ENCODE data around the gene TYMP.
A peak's percentile ranks its signal among the peaks of the same experiment; 100 is the strongest.

TYMP gene

GRCh38 chr22:50483977-50484853 is 45.6 kb downstream of the TYMP start:
- TF ChIP-seq, protein P1, sequence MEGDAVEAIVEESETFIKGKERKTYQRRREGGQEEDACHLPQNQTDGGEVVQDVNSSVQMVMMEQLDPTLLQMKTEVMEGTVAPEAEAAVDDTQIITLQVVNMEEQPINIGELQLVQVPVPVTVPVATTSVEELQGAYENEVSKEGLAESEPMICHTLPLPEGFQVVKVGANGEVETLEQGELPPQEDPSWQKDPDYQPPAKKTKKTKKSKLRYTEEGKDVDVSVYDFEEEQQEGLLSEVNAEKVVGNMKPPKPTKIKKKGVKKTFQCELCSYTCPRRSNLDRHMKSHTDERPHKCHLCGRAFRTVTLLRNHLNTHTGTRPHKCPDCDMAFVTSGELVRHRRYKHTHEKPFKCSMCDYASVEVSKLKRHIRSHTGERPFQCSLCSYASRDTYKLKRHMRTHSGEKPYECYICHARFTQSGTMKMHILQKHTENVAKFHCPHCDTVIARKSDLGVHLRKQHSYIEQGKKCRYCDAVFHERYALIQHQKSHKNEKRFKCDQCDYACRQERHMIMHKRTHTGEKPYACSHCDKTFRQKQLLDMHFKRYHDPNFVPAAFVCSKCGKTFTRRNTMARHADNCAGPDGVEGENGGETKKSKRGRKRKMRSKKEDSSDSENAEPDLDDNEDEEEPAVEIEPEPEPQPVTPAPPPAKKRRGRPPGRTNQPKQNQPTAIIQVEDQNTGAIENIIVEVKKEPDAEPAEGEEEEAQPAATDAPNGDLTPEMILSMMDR (IDR thresholded peaks at IDR 0.05; ENCODE audit: insufficient read depth, low read length, poor library complexity, severe bottlenecking): no peak
- Histone ChIP-seq H3K36me3 (ENCODE audit: control insufficient read depth, insufficient read depth, low read length) (no peaks in the 10 kb centered on the region), H3K4me3 (replicated peaks; ENCODE audit: low read depth, low read length) (no peak overlapping the region), H3K27me3 (replicated peaks; ENCODE audit: control insufficient read depth, insufficient read depth, low read length) (no peaks in the 10 kb centered on the region; the same call in 1 of the 2 replicates)
- DNase-seq (ENCODE audit: extremely low read depth, insufficient read length): no peak

- DNase-seq (ENCODE audit: extremely low read depth, insufficient read length): no peak
- H3K36me3 ChIP-seq (ENCODE audit: control insufficient read depth, insufficient read depth, low read length): no peaks in the 10 kb centered on the region
- no peaks in the 10 kb centered on the region; the same call in 1 of the 2 replicates for H3K27me3 ChIP-seq (replicated peaks; ENCODE audit: control insufficient read depth, insufficient read depth, low read length)
- H3K4me3 ChIP-seq (replicated peaks; ENCODE audit: low read depth, low read length): no peak overlapping the region
- TF ChIP-seq, protein P1 (IDR thresholded peaks at IDR 0.05; ENCODE audit: insufficient read depth, low read length, poor library complexity, severe bottlenecking): no peak
Measured at GRCh38 chr22:50483556-50483955, 46.3 kb downstream of the TYMP start.

GRCh38 chr22:50483106-50483505 is 46.7 kb downstream of the TYMP start:
- TF ChIP-seq, protein P1 (IDR thresholded peaks at IDR 0.05; ENCODE audit: insufficient read depth, low read length, poor library complexity, severe bottlenecking): no peak
- H3K27me3 ChIP-seq (replicated peaks; ENCODE audit: control insufficient read depth, insufficient read depth, low read length): no peaks in the 10 kb centered on the region; the same call in 1 of the 2 replicates
- no peaks in the 10 kb centered on the region for H3K36me3 ChIP-seq (ENCODE audit: control insufficient read depth, insufficient read depth, low read length)
- no peak overlapping the region for H3K4me3 ChIP-seq (replicated peaks; ENCODE audit: low read depth, low read length)
- no peak for DNase-seq (ENCODE audit: extremely low read depth, insufficient read length)

DNA sequence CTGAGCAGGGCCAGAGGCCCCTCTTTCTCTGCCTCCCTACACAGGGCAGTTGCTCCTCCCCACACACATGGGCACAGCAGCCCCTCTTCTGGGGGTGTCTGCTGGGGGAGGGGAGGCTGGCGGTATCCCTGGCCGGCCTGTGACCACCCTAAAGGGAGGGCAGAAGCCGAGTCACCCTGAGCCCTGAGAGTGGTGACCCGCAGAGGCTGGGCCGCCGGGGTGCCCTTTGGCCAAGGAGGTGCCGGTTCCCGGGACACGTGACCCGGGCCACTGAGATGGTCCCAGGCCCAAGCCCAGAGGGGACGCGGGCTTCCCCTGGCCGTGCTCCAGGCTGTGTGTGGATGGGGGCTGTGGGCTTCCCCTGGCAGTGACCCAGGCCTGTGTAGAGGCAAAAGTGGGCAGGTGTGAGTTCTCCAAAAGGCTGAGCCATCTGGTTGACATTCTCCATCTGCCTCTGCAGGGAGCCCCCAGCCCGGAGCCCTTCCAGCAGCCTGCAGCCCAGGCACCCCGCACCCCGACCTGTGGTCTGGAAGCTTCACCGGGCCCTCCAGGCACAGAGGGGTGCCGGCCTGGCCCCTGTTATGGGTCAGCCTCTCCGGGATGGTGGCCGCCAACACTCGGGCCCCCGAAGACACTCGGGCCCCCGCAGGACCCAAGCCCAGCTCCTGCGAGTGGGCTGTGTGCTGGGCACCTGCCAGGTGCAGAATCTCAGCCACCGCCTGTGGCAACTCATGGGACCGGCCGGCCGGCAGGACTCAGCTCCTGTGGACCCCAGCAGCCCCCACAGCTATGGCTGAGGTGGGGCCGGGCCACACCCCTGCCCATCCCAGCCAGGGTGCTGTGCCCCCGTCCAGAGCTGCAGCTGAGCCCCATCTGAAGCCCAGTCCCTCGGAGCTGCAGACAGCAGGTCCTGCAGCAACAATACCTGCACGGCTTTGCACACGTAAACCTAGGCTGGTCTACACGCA is 47.4 kb downstream of the TYMP start:
- TF ChIP-seq, protein P1 (IDR thresholded peaks at IDR 0.05; ENCODE audit: insufficient read depth, low read length, poor library complexity, severe bottlenecking): no peak
- H3K27me3 ChIP-seq (replicated peaks; ENCODE audit: control insufficient read depth, insufficient read depth, low read length): no peaks in the 10 kb centered on the region; the same call in 1 of the 2 replicates
- no peaks in the 10 kb centered on the region for H3K36me3 ChIP-seq (ENCODE audit: control insufficient read depth, insufficient read depth, low read length)
- DNase-seq (ENCODE audit: extremely low read depth, insufficient read length): no peak
- peak overlapping the region; percentile 58 for H3K4me3 ChIP-seq (replicated peaks; ENCODE audit: low read depth, low read length)

DNA sequence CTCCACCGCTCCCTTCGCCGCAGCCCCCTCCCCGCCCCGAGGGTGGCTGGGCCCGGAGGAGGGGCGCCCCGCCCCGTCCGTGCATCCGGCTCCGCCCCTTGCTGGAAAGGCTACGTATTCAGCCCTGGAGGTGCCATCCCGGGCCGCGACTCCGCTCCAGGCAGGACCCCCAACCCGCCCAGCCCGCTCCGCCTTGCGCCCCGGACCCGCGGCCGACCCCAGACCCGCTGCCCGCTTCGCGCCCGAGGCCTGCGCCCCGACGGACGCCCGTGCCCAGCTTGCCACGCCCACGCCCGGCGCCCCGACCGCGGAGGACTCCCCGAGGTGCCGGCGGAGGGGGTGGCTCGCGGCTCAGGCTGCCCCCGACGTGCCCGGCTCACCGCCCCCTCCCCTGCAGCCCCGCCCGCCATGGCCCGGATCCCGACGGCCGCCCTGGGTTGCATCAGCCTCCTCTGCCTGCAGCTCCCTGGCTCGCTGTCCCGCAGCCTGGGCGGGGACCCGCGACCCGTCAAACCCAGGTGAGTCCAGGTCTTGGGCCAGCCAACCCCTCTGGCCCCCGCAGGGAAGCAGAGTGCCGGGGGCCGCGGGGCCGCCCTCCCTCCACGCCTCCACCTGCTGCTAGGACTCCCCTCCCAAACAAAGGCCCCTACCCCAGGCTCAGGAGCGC is 48.2 kb downstream of the TYMP start, which contains the start of gene ADM2:
TSS of gene ADM2 (plus strand) at position 104 of the 667 bp plus-strand sequence. CDS start at position 409, 305 bp downstream.
- no peaks in the 10 kb centered on the region for H3K36me3 ChIP-seq (ENCODE audit: control insufficient read depth, insufficient read depth, low read length)
- TF ChIP-seq, protein P1 (IDR thresholded peaks at IDR 0.05; ENCODE audit: insufficient read depth, low read length, poor library complexity, severe bottlenecking): no peak
- no peaks in the 10 kb centered on the region; the same call in 1 of the 2 replicates for H3K27me3 ChIP-seq (replicated peaks; ENCODE audit: control insufficient read depth, insufficient read depth, low read length)
- H3K4me3 ChIP-seq (replicated peaks; ENCODE audit: low read depth, low read length): peak within 1 kb of the TSS; percentile 58
- no peak for DNase-seq (ENCODE audit: extremely low read depth, insufficient read length)

All from GM06990 (cell line).